HG03378 (cell line): ENCODE data around the gene PRKG1.
"Not testable (repeated sequence)": the region's sequence is repeated elsewhere in the genome, so short reads cannot be mapped to it uniquely, and the experiment has no call there.

Experiments used
- ATAC-seq: cut with Tn5 transposase; IDR thresholded peaks from one replicate; pipeline ENCODE4 v1.9.1; 2021; ENCODE audit warnings: mild to moderate bottlenecking, moderate library complexity; ENCODE audit not compliant: unreplicated experiment

Gene PRKG1

GRCh38 chr10:52119507-52119906 lies 1045.2 kb downstream of the PRKG1 start:
- ATAC-seq, result no peak

- ATAC-seq, result no peak
These were observed 1047.4 kb downstream of the PRKG1 start for GRCh38 chr10:52121688-52122087.

- no peak for ATAC-seq
These were observed 1053.9 kb downstream of the PRKG1 start for GRCh38 chr10:52128056-52128683.

GRCh38 chr10:52129410-52130178 lies 1055.3 kb downstream of the PRKG1 start:
- no peak for ATAC-seq

GRCh38 chr10:52135101-52135500 lies 1060.8 kb downstream of the PRKG1 start:
- no peak for ATAC-seq

GRCh38 chr10:52136921-52137320 lies 1062.6 kb downstream of the PRKG1 start:
- ATAC-seq, result no peak

GRCh38 chr10:52143338-52143737 lies 1069.1 kb downstream of the PRKG1 start:
- no peak for ATAC-seq

GRCh38 chr10:52145636-52146035 lies 1071.3 kb downstream of the PRKG1 start:
- no peak for ATAC-seq

- ATAC-seq, result no peak
These were observed 1072.5 kb downstream of the PRKG1 start for GRCh38 chr10:52146766-52147165.

- no peak for ATAC-seq
These were observed 1096.5 kb downstream of the PRKG1 start for GRCh38 chr10:52170776-52171175.

GRCh38 chr10:52172581-52172980 lies 1098.3 kb downstream of the PRKG1 start:
- ATAC-seq, result no peak

GRCh38 chr10:52185256-52185655 lies 1111.0 kb downstream of the PRKG1 start:
- ATAC-seq, result no peak

- no peak for ATAC-seq
These were observed 1113.4 kb downstream of the PRKG1 start for GRCh38 chr10:52187521-52188258.

- ATAC-seq, result no peak
These were observed 1116.8 kb downstream of the PRKG1 start for GRCh38 chr10:52191049-52191448.

- no peak for ATAC-seq
These were observed 1119.9 kb downstream of the PRKG1 start for GRCh38 chr10:52194191-52194590.

GRCh38 chr10:52194716-52195115 lies 1120.4 kb downstream of the PRKG1 start:
- no peak for ATAC-seq

- ATAC-seq, result no peak
These were observed 1122.8 kb downstream of the PRKG1 start for GRCh38 chr10:52197098-52197497.

GRCh38 chr10:52198540-52198939 lies 1124.3 kb downstream of the PRKG1 start:
- ATAC-seq, result no peak

- not testable (repeated sequence) for ATAC-seq
These were observed 1130.6 kb downstream of the PRKG1 start for GRCh38 chr10:52204906-52205305.

- no peak for ATAC-seq
These were observed 1134.1 kb downstream of the PRKG1 start for GRCh38 chr10:52208365-52208764.

- ATAC-seq, result no peak
These were observed 1135.9 kb downstream of the PRKG1 start for GRCh38 chr10:52210161-52210560.

- no peak for ATAC-seq
These were observed 1137.8 kb downstream of the PRKG1 start for GRCh38 chr10:52212062-52212461.
